Right lobe of liver (tissue), 6 donors: Measurements from ENCODE around the gene FGF8. TPM values are rescaled to one million over a fixed set of nuclear protein-coding genes. Genes with fewer than 3 reads are reported as not detected.

Experiments used
- ATAC-seq, 4 donors: fragments of 200-7000 bp; cut with Tn5 transposase; one replicate each; pipeline ENCODE4 v1.9.1; 2020; ENCODE audit warnings: mild to moderate bottlenecking in 4 of 4, moderate library complexity in 4 of 4
- DNase-seq, 3 donors: peaks; one replicate each; pipeline ENCODE4 v3.0.0-alpha.2; 2020
- H3K27ac ChIP-seq, 3 donors: fragments of 200-600 bp; one replicate each; pipeline ENCODE4 v1.8.0; 2022
- H3K27me3 ChIP-seq, 2 donors: fragments of 200-600 bp; one replicate each; pipeline ENCODE4 v1.8.0; 2022
- H3K36me3 ChIP-seq, 4 donors: fragments of 200-600 bp; sonication (generic) in 1 of 4; one replicate each; pipeline versions ENCODE4 v1.5.1 to v1.8.0; 2017 to 2022; ENCODE audit warnings: control low read depth in 1 of 4
- H3K4me1 ChIP-seq, 4 donors: fragments of 200-600 bp; sonication (generic) in 1 of 4; one replicate each; pipeline versions ENCODE4 v1.5.1 to v1.8.0; 2017 to 2022; ENCODE audit warnings: control low read depth in 1 of 4
- H3K4me3 ChIP-seq, 3 donors: fragments of 200-600 bp; one replicate each; pipeline ENCODE4 v1.8.0; 2022
- H3K9me3 ChIP-seq, 4 donors: fragments of 200-600 bp; sonication (generic) in 1 of 4; one replicate each; pipeline versions ENCODE4 v1.5.1 to v1.8.0; 2017 to 2022; ENCODE audit warnings: control low read depth in 1 of 4
- CTCF ChIP-seq, 4 donors: fragments of 200-600 bp in 3 of 4; fragments of 450-650 bp in 1 of 4; IDR thresholded peaks; one replicate each; pipeline versions ENCODE4 v1.5.1 to v1.8.0; 2016 to 2022; ENCODE audit warnings: antibody characterized with exemption in 4 of 4, mild to moderate bottlenecking in 2 of 4
- POLR2A ChIP-seq: fragments of 450-650 bp; IDR thresholded peaks from one replicate; pipeline ENCODE4 v1.6.1; 2017; ENCODE audit warnings: antibody characterized with exemption, mild to moderate bottlenecking
- WGBS: methylation state at CpG from one replicate; pipeline ENCODE4 v1.1.6; 2018; ENCODE audit warnings: low coverage, low lambda C conversion rate; ENCODE audit not compliant: insufficient coverage; ENCODE audit errors: missing lambda C conversion rate; 5-methylcytosine and 5-hydroxymethylcytosine counted together
- intact Hi-C, 2 donors: fragments of 100-400 bp; cut with DNase I; formaldehyde crosslinking; loops; one replicate each; pipeline versions ENCODE4 v1.11.2 to v1.14.1; 2022
- total RNA-seq, 6 experiments: library from RNA; depleted of rRNA in 2 of 6; stranded (reverse); fragments of >200 nt in 2 of 6; fragmentation: NEBNext Ultra II Directional in 3 of 6; extraction: Animal tissue kit (Norgen Biotek cat#: 25700) in 3 of 6; gene quantifications; one replicate each; pipeline versions ENCODE4 v1.1.0 to v1.2.4, GENCODE V29; 2016 to 2023
- donor health status: DM: no; HTN: yes; CAD: no.
- donor health status: DM: no; HTN: no; CAD: no.
- donor health status: DM: no; HTN: no; CAD: no.
- donor health status: DM: no; HTN: yes; CAD: no.
- donor health status: DM: no; HTN: yes; CAD: no.

FGF8 gene
- total RNA-seq, 6 experiments from 2014 or later = not detected

GRCh38 chr10:101770331-101771215 is 5.3 kb downstream of the FGF8 start:
- H3K36me3 ChIP-seq = no peaks in the 10 kb centered on the region
- H3K4me3 ChIP-seq = no peak overlapping the region
- TF ChIP-seq CTCF (IDR thresholded peaks at IDR 0.05) = no peak
- TF ChIP-seq POLR2A = no peak
- no peak for ATAC-seq
- H3K27ac ChIP-seq = no peak overlapping the region
- peaks cover 0 to 16% (median 0%) of the 10 kb centered on the region in 4 donors for H3K4me1 ChIP-seq
- intact Hi-C loops = loop anchor here in 1 of 2 donors (10.0 kb wide), 1 partner anchor 556 kb away; no protein-coding TSS in a partner anchor
- 72% methylated on average over 6 of the region's 41 CpGs for WGBS
- no peaks in the 10 kb centered on the region for H3K9me3 ChIP-seq
- no peak for DNase-seq
- peaks cover 0 to 13% of the 10 kb centered on the region in 2 donors for H3K27me3 ChIP-seq

DNA sequence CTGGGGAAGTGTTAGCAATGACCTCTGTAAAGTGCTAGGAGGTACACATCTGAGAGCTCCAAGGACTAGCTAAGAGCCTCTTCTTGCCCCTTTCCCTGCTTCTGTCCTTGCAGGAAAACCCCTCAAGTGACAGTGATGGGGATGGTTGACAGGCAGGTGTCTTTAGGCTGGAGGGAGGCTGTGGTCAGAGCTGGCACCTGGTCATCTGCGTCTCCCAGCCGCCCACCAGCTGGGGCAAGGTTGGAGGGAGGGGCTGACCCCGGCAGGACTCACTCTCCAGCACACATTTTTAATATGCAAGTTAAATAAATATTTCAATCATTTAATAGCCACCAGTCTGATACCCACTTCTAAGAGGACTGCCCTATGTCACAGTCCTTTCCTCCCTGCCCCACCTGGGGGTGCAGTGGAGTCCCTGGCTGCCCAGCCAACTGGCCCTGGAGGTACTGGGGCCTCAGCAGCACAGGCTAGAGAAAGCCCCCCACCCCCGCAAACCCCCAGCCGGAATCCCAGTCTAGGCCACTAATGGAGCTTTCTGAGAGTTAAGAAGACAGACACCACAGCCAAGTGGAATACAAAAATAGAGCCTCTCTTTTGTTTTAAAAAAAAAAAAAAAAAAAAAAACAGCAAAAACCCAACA is 6.3 kb downstream of the FGF8 start:
- intact Hi-C loops = loop anchor here in 1 of 2 donors (10.0 kb wide), 1 partner anchor 555 kb away; no protein-coding TSS in a partner anchor
- Histone ChIP-seq H3K9me3 (no peaks in the 10 kb centered on the region), H3K4me3 (no peak overlapping the region), H3K27me3 (peaks cover 0 to 6% of the 10 kb centered on the region in 2 donors), H3K4me1 (peaks cover 0 to 10% (median 0%) of the 10 kb centered on the region in 4 donors), H3K27ac (no peak overlapping the region), H3K36me3 (no peaks in the 10 kb centered on the region)
- ATAC-seq (no peak), DNase-seq (no peak)
- WGBS = 83% methylated on average over 2 of the region's 5 CpGs
- TF ChIP-seq CTCF (IDR thresholded peaks at IDR 0.05) (no peak), POLR2A (no peak)

GRCh38 chr10:101768791-101769170 is 7.1 kb downstream of the FGF8 start:
- no peak for TF ChIP-seq CTCF (IDR thresholded peaks at IDR 0.05)
- TF ChIP-seq POLR2A = no peak
- Histone ChIP-seq H3K27me3 (peaks cover 0 to 6% of the 10 kb centered on the region in 2 donors), H3K27ac (no peak overlapping the region), H3K4me1 (peaks cover 0 to 4% (median 0%) of the 10 kb centered on the region in 4 donors), H3K36me3 (no peaks in the 10 kb centered on the region), H3K4me3 (no peak overlapping the region), H3K9me3 (no peaks in the 10 kb centered on the region)
- 93% methylated on average over 4 of the region's 8 CpGs for WGBS
- no peak for ATAC-seq
- DNase-seq = no peak
- intact Hi-C loops = no loop called here

DNA sequence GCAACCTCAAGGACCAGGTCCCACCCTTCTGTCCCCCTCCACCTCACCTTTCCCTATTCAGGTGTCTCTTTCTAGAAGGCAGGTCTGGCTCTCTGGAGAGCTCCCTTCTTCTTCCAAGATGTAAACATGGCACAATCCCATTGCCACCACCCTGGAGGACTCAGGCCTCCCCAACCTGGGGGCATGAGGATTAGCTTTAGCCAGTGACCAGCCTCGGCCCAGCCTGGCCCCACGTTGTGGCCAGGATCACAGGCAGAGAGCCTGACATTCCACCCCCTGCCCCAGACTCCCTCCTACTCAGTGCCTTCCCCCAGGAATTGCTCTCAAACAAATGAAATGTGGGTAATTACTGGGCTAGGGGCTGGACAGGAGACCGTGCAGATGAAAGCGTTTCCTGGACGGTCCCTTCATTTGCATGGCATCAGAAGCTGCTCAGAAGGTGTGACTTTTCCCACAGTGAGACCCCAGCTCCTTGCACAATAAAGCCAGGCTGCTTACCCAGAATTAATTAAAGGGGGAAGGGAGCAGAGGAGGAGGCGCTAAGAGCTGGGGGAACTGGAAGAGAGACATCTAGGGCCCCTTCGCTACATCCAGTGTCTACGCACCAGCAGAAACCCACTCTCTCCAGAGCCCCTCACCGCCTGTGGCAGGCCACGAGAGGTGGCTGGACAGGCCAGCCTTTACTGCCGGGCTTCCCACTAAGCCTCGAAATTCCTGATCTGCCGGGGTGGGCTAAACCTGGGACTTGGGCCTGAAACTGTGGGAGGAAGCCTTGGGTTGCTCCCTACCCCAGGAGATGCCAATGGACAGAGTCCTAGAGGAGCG is 7.7 kb downstream of the FGF8 start:
- peaks cover 0 to 2% of the 10 kb centered on the region in 2 donors for H3K27me3 ChIP-seq
- 65% methylated on average over 8 of the region's 14 CpGs for WGBS
- TF ChIP-seq CTCF (IDR thresholded peaks at IDR 0.05) (no peak), POLR2A (no peak)
- intact Hi-C loops = no loop called here
- H3K4me1 ChIP-seq = no peaks in the 10 kb centered on the region
- H3K9me3 ChIP-seq = no peaks in the 10 kb centered on the region
- no peak for DNase-seq
- H3K36me3 ChIP-seq = no peaks in the 10 kb centered on the region
- no peak overlapping the region for H3K4me3 ChIP-seq
- H3K27ac ChIP-seq = no peak overlapping the region
- no peak for ATAC-seq
